GM21515 (cell line): ENCODE results near the gene ARFIP1.
"Not testable (repeated sequence)": the region's sequence is repeated elsewhere in the genome, so short reads cannot be mapped to it uniquely, and the experiment has no call there.

Experiments used
- ATAC-seq: cut with Tn5 transposase; IDR thresholded peaks from one replicate; pipeline ENCODE4 v1.9.1; 2021; ENCODE audit not compliant: unreplicated experiment

The ARFIP1 gene

DNA sequence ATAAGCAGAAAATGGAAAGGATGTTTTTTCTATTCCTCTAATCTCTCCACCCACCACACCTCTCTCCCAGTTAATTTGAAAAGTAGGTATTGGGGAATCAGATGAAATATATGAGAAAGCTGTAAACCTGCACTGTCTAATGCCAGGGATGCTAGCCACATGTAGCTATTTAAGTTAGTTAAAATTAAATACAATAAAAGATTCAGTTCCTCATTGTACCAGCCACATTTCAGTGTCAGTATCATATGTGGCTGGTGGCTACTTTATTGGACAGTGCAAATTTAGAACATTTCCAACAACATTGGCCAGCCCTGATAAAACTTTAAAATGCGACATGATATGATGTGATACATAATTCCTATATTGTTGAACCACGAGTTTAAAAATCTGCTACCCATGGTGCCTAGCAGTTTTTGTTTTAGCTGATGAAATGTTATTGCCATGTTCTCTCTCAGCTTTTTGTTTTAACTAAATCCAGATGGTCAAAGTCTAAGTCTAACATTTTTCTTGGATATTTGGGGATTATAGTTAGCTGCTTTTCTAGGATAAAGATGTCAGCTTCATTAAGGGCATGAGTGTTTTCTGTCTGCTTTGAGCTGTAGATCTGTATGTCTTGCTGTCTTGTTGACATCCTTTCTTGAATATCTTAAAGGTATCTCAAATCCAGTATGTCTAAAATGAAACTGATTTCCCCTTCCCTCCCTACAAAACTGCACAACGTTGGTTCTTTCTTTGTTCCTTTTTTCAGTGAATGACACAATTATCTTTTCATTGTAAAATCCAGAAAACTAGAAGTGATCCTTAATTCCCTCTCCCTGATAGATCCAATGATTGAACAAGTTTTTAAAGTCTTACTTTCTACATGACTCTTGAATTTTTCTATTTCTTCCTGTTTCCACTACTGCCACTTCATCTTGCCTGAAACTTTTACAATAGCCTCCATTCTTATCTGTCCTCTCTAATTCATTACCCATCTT lies 6.2 kb downstream of the ARFIP1 start:
- ATAC-seq = no peak

GRCh38 chr4:152786627-152787026 lies 6.9 kb downstream of the ARFIP1 start:
- ATAC-seq = no peak

- no peak for ATAC-seq
Observed at GRCh38 chr4:152795891-152796290, 16.1 kb downstream of the ARFIP1 start.

DNA sequence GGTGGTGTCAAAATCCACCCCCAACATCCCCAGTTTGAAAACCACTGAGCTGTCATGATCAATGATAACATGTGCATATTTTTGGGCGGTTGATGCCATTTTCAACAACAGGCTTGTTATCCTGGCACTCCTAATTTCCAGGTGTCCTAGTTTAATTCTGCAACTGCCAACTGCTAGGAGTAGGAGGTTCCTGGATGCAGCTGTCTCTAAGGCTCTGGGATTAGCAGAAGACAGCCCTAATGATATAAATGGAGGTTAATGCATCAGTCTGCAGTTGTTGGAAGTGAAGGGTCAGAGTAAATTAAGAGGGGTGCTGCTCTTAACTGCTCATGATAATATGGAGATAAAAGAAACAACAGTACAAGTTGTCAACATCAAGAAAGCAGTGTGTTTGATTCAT lies 23.8 kb downstream of the ARFIP1 start:
- ATAC-seq = no peak

DNA sequence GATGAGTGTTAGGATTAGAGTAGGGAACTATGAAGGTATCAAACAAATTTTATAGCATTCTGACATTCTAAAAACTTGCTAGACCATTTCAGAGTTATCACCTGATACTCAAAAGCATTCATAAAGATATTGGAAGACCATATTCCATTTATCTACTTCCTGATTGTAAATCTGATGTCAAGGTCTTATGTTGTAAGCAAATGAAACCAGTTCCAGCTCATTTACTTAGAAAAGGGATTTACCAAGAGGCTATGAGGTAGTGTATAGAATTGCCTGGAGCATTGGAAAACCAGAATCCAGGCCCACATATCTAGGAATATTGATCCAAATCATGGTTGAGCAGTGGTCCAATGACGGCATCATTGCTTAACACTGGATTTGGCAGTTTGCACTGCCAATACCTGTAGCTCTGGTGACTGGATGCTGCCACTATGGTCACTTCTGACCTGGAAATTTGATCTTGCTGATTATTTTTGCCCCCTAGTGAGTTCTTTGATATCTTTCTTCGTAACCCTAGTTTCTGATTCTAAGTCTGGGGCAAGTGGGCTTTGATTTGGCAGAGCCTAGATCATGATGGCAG lies 25.4 kb downstream of the ARFIP1 start:
- no peak for ATAC-seq

GRCh38 chr4:152805818-152806217 lies 26.1 kb downstream of the ARFIP1 start:
- ATAC-seq = no peak

DNA sequence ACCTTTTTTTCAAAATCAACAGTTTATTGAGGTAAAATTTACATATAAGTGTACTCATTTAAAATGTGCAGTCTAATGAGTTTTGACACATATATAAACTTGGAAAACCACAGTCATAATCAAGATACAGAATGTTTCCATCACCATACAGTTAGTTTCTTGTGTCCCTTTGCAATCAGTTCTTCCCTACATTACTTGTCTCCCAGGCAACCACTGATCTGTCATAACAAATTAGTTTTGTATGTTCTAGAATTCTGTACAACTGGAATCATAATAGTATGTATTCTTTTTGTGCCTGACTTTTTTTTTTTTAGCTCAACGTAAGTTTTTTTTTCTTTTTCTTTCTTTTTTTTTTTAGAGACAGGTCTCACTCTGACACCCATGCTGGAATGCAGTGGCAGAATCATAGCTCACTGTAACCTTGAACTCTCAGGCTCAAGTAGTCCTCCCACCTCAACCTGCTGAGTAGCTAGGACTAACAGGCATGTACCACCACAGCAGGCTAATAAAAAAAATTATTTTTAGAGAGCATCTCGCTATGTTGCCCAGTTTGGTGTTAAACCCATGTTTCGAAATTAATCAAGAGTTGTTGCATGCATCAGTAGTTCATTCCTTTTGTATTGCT lies 26.9 kb downstream of the ARFIP1 start:
- ATAC-seq = no peak

DNA sequence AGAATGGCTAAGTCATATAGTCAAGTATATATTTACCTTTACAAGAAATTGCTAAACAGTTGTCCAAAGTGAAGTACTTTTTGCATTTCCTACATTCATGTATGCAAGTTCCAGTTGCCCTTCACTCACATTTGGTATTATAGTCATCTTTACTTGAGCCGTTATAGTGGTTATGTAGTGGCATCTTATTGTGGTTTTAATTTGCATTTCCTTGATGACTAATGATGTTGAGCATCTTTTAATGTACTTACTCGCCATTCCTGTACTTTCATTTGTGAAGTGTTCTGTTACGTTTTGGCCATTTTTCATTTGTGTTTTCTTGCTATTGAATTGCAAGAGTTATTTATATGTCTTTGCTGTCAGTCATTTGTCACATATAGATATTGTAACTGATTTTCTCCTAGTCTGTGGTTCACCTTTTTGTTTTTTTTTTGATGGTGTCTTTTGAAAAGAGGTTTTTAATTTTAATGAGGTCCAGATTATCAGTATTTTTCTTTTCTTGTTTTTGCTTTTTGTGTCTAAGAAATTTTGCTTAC lies 27.6 kb downstream of the ARFIP1 start:
- no peak for ATAC-seq

GRCh38 chr4:152808670-152809069 lies 28.9 kb downstream of the ARFIP1 start:
- no peak for ATAC-seq

- no peak for ATAC-seq
Observed at GRCh38 chr4:152810715-152811287, 31.0 kb downstream of the ARFIP1 start.

DNA sequence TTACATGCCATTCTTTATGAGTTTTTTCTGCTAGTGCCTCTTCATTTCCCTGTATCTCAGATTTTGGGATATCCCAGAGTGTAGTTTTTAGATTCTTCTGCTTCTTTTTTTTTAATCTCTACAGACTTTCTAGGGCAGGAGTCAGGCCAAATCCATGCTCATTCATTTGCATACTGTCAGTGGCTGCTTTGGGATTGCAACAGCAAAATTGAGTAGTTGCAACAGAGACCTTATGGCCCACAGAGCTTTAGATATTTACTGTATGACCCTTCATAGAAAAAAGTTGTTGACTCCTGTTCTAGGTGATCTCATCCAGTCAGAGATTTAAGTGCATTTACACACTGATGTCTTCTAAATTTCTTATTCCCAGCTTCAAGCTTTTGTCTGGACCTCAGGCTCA lies 35.3 kb downstream of the ARFIP1 start:
- no peak for ATAC-seq

- ATAC-seq = no peak
Observed at GRCh38 chr4:152817331-152817730, 37.6 kb downstream of the ARFIP1 start.

- no peak for ATAC-seq
Observed at GRCh38 chr4:152819026-152819645, 39.4 kb downstream of the ARFIP1 start.

DNA sequence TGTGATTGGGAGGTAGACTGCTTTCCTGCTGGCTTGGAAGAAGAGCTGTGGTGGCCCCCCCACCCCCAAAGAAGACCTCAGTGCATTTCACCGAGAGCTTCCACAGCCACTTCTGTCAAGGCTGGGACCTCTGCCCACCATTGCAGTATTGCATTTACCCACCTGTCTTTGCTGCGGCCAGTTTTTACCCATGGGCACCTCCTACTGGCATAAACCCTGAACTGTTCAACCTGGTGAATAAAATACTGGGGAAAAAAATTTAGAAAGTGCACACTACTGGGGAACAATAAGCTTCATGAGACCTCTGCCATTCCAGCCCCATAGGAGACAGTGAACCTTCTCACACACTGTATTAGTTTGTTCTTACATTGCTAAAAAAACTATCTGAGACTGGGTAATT lies 40.3 kb downstream of the ARFIP1 start:
- ATAC-seq = no peak

GRCh38 chr4:152822323-152822722 lies 42.6 kb downstream of the ARFIP1 start:
- no peak for ATAC-seq

DNA sequence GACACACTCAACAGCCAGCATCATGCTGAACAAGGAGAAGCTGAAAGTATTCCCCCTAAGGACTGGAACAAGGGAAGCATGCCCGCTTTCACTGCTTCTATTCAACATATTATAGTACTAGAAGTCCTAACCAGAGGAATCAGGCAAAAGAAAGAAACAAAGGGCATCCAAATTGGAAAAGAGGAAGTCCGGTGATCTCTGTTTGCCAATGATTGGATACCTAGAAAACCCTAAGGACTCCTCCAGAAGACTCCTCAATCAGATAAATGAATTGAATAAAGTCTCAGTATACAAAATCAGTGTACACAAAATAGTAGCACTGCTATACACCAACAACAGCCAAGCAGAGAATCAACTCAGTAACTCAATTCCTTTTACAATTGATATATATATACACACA lies 44.8 kb downstream of the ARFIP1 start:
- no peak for ATAC-seq

GRCh38 chr4:152825336-152825735 lies 45.6 kb downstream of the ARFIP1 start:
- ATAC-seq = no peak

DNA sequence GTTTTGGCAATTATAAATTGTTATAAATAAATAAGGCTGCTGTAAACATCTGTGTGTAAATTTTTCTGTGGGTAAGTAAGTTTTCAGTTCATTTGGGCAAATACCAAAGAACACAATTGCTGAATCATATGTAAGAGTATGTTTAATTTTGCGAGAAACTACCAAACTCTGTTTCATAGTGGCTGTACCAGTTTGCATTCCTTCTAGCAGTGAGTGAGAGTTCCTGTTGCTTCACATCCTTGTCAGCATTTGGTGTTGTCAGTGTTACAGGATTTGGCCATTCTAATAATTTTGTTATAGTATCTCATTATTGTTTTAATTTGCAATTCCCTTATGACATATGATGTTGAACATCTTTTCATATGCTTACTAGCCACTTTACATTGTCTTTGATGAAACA lies 48.4 kb downstream of the ARFIP1 start:
- no peak for ATAC-seq

DNA sequence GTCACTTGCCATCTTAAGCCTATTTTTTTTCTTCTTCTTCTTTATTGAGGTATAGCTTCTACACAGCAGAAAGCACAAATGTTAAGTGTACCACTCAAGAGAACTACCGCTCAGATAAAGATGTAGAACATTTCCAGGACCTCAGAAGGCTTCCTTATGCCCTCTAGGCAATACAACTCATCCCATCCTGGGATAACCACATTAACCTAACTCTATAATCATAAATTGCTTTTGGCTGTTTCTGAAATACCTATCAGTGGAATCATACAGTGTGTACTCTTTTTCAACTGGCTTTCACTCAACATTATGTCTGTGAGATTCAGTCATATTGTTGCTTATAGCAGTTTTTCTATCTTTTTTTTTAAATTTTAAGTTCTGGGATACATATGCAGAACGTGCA lies 51.7 kb downstream of the ARFIP1 start:
- no peak for ATAC-seq

DNA sequence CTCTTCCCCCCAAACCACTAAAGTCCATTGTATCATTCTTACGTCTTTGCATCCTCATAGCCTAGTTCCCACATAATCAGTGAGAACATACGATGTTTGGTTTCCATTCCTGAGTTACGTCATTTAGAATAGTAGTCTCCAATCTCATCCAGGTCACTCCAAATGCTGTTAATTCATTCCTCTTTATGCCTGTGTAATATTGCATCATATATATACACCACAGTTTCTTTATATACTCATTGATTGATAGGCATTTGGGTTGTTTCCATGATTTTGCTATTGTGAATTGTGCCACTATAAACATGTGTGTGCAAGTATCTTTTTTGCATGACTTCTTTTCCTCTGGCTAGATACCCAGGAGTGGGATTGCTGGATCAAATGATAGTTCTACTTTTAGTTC lies 57.2 kb downstream of the ARFIP1 start:
- ATAC-seq = no peak

GRCh38 chr4:152839729-152840128 lies 60.0 kb downstream of the ARFIP1 start:
- ATAC-seq = not testable (repeated sequence)
